Activated naive CD8-positive, alpha-beta T cell treated with anti-CD3 and anti-CD28 coated beads for 36 hours (primary cell): ENCODE results near the gene OVOL3. TPM values are rescaled to one million over a fixed set of nuclear protein-coding genes. Genes with fewer than 3 reads are reported as not detected.
A peak's percentile ranks its signal among the peaks of the same experiment; 100 is the strongest.

Source experiments
- DNase-seq: peaks from one replicate; pipeline ENCODE4 v3.0.0; 2021
- H3K27ac Mint-ChIP-seq: one replicate; pipeline ENCODE4 v1.8.0; 2022; ENCODE audit warnings: mild to moderate bottlenecking, moderate library complexity, mixed read lengths
- H3K27me3 Mint-ChIP-seq: one replicate; pipeline ENCODE4 v1.8.0; 2022; ENCODE audit warnings: mild to moderate bottlenecking, mixed read lengths
- H3K36me3 Mint-ChIP-seq: one replicate; pipeline ENCODE4 v1.8.0; 2021; ENCODE audit warnings: mild to moderate bottlenecking, mixed read lengths
- H3K4me1 Mint-ChIP-seq: one replicate; pipeline ENCODE4 v1.8.0; 2021; ENCODE audit warnings: mixed read lengths
- H3K4me3 Mint-ChIP-seq: one replicate; pipeline ENCODE4 v1.8.0; 2022; ENCODE audit warnings: mild to moderate bottlenecking, moderate library complexity, mixed read lengths
- H3K9me3 Mint-ChIP-seq: one replicate; pipeline ENCODE4 v1.8.0; 2022; ENCODE audit warnings: mixed read lengths
- total RNA-seq, 2 experiments: library from RNA; stranded (reverse); gene quantifications; one replicate each; pipeline ENCODE4 v1.2.3, GENCODE V29; 2021

OVOL3 gene
- total RNA-seq, 2 experiments from 2014 or later = not detected

- DNase-seq = no peak
- H3K9me3 Mint-ChIP-seq = no peaks in the 10 kb centered on the region
- peaks cover 12% of the 10 kb centered on the region for H3K36me3 Mint-ChIP-seq
- H3K27ac Mint-ChIP-seq = peak within 1 kb of the TSS; percentile 28
- H3K27me3 Mint-ChIP-seq = no peaks in the 10 kb centered on the region
- no peak within 1 kb of the TSS for H3K4me3 Mint-ChIP-seq
- H3K4me1 Mint-ChIP-seq = no peaks in the 10 kb centered on the region
These were observed 41.6 kb downstream of the OVOL3 start, which contains the start of gene COX7A1 for GRCh38 chr19:36152352-36153091. TSS of gene COX7A1 (minus strand) at chr19:36152447. CDS start at chr19:36152407, 40 bp downstream.

GRCh38 chr19:36153126-36153525 lies 42.2 kb downstream of the OVOL3 start:
- Mint-ChIP-seq H3K27ac (no peak overlapping the region), H3K36me3 (peaks cover 9% of the 10 kb centered on the region), H3K4me3 (no peak overlapping the region), H3K27me3 (no peaks in the 10 kb centered on the region), H3K4me1 (no peaks in the 10 kb centered on the region), H3K9me3 (no peaks in the 10 kb centered on the region)
- no peak for DNase-seq

GRCh38 chr19:36160821-36161596 lies 50.1 kb downstream of the OVOL3 start:
- Mint-ChIP-seq H3K27me3 (no peaks in the 10 kb centered on the region), H3K4me3 (no peak overlapping the region), H3K36me3 (no peaks in the 10 kb centered on the region), H3K4me1 (no peaks in the 10 kb centered on the region), H3K27ac (no peak overlapping the region), H3K9me3 (no peaks in the 10 kb centered on the region)
- no peak for DNase-seq

Other genes starting within 250 kb of the OVOL3 start
- gene APLP1, start 242.6 kb upstream of the OVOL3 start, total RNA-seq = under 1 TPM; 0.68 to 0.88 TPM
- 10 to 100 TPM; 72.2 to 73.7 TPM for gene NFKBID, start 210.6 kb upstream of the OVOL3 start, total RNA-seq
- 10 to 100 TPM; 44.9 to 53.8 TPM for gene HCST, start 208.6 kb upstream of the OVOL3 start, total RNA-seq
- gene TYROBP, start 202.8 kb upstream of the OVOL3 start, total RNA-seq = not detected
- gene LRFN3, start 174.8 kb upstream of the OVOL3 start, total RNA-seq = 1 to 10 TPM; 5.8 to 7.1 TPM
- 10 to 100 TPM; 22.6 to 23.1 TPM for gene SDHAF1, start 116.0 kb upstream of the OVOL3 start, total RNA-seq
- 1 to 10 TPM in 1 of 2 experiments, under 1 TPM in 1; 0.99 to 1.8 TPM for gene SYNE4, start 102.3 kb upstream of the OVOL3 start, total RNA-seq
- 10 to 100 TPM; 35.0 to 35.5 TPM for gene ALKBH6, start 96.9 kb upstream of the OVOL3 start, total RNA-seq
- gene CLIP3, start 78.3 kb upstream of the OVOL3 start, total RNA-seq = under 1 TPM; 0.25 to 0.60 TPM
- 1 to 10 TPM; 2.4 to 2.7 TPM for gene THAP8, start 56.9 kb upstream of the OVOL3 start, total RNA-seq
- gene WDR62, start 56.2 kb upstream of the OVOL3 start, total RNA-seq = 10 to 100 TPM; 19.1 to 20.4 TPM
- gene POLR2I, start 3.7 kb downstream of the OVOL3 start, total RNA-seq = 10 to 100 TPM; 93.4 to 94.0 TPM
- gene TBCB, start 4.3 kb downstream of the OVOL3 start, total RNA-seq = 10 to 100 TPM; 89.2 to 91.1 TPM
- gene CAPNS1, start 28.9 kb downstream of the OVOL3 start, total RNA-seq = 100 to 1,000 TPM; 292 to 307 TPM
- not detected for gene COX7A1, start 41.3 kb downstream of the OVOL3 start, total RNA-seq
- 1 to 10 TPM; 1.7 to 2.1 TPM for gene ZNF565, start 103.5 kb downstream of the OVOL3 start, total RNA-seq
- gene ZNF146, start 104.0 kb downstream of the OVOL3 start, total RNA-seq = 100 to 1,000 TPM; 116 to 120 TPM